GM21526 (cell line): ENCODE results near the gene ADAMTS17.

Experiments
- ATAC-seq: cut with Tn5 transposase; IDR thresholded peaks from one replicate; pipeline ENCODE4 v1.9.1; 2021; ENCODE audit warnings: moderate library complexity; ENCODE audit not compliant: unreplicated experiment, low FRiP score

The ADAMTS17 gene

GRCh38 chr15:100202309-100202960 is 139.3 kb downstream of the ADAMTS17 start:
- ATAC-seq, result no peak

DNA sequence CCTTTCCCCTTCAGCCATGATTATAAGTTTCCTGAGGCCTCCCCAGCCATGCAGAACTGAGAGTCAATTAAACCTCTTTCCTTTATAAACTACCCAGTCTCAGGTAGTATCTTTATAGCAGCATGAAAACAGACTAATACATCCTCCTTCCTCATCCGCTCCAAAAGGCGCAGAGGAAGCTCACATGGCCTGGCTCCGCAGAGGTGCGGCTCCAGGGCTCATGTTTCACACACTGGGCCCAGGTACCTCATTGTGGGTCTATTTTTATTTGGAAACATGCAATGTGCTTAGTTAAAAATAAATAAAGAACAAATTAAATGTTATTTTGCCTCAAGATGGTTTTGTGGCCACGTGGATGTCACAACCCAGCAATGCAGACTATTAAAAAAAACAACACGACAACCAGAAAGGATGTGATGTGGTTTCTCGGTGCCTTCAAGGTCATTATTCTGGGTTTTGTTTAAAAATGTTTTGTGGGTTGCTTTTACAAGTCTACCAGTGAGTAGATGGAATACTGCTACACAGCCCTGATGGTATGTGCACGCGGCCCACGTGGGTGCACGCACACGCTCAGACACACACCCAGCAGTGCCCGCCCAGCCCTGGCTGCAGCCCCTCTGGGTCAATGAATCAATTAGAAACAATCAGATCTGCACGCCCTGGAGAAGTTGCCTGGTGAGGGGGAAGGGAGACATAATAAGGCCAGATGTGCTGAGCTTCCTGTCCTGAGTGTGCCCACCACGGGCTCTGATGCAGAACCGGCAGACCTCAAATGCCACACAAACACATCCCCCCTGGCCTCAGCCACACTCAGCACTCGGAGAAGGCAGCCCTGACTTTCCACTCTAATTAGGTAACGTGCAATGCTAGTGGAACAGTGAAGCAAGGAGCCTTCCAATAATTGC is 140.1 kb downstream of the ADAMTS17 start:
- no peak for ATAC-seq

GRCh38 chr15:100200287-100200880 is 141.4 kb downstream of the ADAMTS17 start:
- no peak for ATAC-seq

- ATAC-seq, result no peak
Measured at GRCh38 chr15:100199711-100200286, 142.0 kb downstream of the ADAMTS17 start.

- ATAC-seq, result no peak
Measured at GRCh38 chr15:100198442-100198841, 143.3 kb downstream of the ADAMTS17 start.

- ATAC-seq, result no peak
Measured at GRCh38 chr15:100196326-100197058, 145.3 kb downstream of the ADAMTS17 start.

GRCh38 chr15:100194996-100195395 is 146.8 kb downstream of the ADAMTS17 start:
- no peak for ATAC-seq

GRCh38 chr15:100193277-100193860 is 148.4 kb downstream of the ADAMTS17 start:
- ATAC-seq, result no peak

DNA sequence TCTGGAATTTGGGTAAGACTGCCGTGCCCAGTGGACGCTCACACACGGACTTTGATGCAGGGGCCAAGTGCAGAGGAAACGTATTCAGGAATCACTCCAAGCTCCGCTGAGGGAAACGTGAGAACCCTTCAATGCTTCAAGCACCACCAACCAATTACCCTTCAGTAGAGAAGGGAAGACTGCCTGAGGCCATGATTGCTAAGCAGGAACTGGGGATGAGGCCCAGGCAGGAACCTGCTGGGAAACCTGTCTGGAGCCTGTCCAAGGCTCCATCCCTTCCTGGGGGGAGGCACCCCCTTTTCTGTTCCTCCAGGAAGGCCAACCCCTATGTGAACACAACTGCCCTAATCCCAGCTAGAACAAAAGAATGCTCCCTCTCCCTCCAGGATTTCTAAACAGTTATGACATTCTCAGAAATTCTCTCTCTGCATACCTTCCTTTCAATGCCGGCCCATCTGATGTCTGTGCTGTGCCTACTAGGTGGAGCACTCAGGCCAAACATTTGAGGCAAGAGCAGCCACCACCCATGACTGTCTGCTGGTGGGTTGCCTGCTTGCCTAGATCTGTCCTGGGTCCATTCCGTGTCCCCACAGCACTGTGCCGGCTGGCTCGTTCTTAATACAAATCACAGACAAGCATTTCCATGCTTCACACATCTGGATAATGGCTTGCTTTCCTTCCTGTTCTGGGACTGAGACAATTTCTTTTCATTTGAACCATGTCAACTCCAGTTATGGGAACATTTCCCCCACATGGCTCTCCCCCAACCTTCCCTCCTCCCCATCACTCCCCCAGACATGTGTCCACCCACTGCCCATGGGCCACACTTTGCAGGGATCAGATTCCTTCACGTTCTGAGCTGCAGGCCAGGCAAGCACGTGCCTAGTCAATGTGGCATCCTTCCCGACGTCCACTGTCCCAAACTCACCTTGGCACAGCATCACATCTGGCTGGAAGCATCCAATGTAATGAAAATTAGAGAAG is 149.4 kb downstream of the ADAMTS17 start:
- no peak for ATAC-seq

- ATAC-seq, result no peak
Measured at GRCh38 chr15:100191161-100191560, 150.6 kb downstream of the ADAMTS17 start.

- no peak for ATAC-seq
Measured at GRCh38 chr15:100190675-100191074, 151.1 kb downstream of the ADAMTS17 start.

GRCh38 chr15:100189849-100190248 is 151.9 kb downstream of the ADAMTS17 start:
- no peak for ATAC-seq

- ATAC-seq, result no peak
Measured at GRCh38 chr15:100189319-100189718, 152.5 kb downstream of the ADAMTS17 start.

- no peak for ATAC-seq
Measured at GRCh38 chr15:100187677-100188076, 154.1 kb downstream of the ADAMTS17 start.

DNA sequence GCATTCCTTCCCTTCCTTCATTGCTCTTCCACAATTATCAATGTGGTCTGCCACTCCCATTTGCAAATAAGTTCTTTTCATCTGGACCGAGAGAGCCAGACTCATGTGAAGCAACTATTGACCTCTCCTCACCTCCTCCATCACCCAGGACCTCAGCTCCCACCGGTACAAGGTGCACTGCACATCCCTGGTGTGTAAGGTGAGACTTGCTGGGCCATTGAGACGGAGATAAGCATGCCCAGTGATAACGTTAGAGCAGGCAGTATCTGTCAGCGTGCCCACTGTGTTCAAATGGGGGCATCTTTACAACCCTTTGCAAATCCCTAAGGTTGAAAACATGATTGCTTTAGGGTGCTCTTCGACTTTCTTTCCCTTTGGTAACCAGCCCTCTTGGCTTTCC is 154.8 kb downstream of the ADAMTS17 start:
- ATAC-seq, result no peak

DNA sequence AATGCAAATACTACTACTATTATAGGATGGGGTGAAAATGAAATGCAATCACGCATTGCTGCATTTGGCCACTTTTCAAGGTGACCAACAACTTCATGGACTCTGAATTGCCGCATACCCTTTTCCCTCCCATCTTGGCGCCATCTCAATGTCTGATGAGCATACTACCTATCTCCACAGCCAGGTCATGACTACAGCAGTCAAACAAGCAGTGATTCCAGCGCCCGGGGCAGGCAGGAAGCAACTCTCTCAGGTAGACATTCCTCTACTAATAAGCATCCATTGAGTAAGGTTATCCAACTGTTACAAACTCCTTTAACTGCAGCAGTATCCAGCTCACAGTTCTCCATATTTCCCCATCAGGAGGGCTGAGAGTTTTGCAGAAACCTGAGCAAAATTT is 155.4 kb downstream of the ADAMTS17 start:
- no peak for ATAC-seq

DNA sequence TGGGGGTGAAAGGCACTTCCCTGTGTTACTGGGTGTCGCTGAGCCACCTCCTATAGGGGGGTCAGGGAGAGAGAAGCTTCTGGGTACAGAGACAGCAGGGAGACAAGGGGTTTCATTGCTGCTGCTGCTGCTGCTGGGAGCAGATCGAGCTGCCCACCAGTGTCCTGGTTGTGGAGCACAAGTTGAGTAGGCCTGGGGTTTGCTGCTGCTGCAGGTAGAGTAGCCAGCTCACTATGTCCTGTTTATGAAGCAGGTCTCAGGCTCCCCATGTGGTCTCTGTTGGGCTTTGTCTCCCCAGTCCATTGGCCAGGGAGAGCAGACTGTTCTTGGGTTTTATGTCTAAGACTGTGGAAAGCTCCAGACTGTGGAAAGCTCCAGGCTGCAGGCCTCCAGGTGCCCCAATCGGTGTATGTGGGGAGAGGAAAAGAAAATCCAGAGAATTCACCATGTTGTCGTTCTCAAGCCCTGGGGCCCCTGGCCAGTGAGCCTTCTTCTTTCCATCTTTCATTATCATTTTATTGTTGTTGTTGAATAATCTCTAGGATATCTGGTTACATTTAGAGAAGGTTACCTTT is 157.8 kb downstream of the ADAMTS17 start:
- ATAC-seq, result no peak

DNA sequence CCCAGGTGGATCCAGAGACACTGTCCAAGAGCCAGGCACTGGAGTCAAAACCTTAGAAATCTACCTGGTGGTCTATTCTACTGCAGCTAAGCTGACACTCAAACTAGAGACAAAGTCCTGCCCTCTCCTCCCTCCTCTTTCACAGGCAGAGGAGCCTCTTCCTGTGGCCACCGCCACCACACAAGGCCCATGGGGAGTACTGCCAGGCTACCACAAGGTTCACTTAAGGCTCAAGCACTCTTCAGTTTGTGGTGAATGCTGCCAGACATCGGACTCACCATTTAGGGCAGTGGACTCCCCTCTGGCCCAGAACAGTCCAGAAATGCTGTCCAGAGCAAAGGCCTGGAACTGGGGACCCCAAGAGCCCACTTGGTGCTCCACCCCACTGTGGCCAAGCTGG is 160.9 kb downstream of the ADAMTS17 start:
- no peak for ATAC-seq
